Vagina (tissue), 2 donors: ENCODE measurements around the gene HIRA. TPM values are rescaled to one million over a fixed set of nuclear protein-coding genes. Genes with fewer than 3 reads are reported as not detected.
A peak's percentile ranks its signal among the peaks of the same experiment; 100 is the strongest.
"Not testable (repeated sequence)": the region's sequence is repeated elsewhere in the genome, so short reads cannot be mapped to it uniquely, and the experiment has no call there.

Source experiments
- DNase-seq, 2 donors: peaks; one replicate each; pipeline ENCODE4 v3.0.0-alpha.2; 2017; ENCODE audit errors: extremely low spot score in 2 of 2
- H3K27ac ChIP-seq: fragments of 200-600 bp; sonication (generic); one replicate; pipeline ENCODE4 v1.5.1; 2019
- H3K27me3 ChIP-seq: fragments of 200-600 bp; sonication (generic); one replicate; pipeline ENCODE4 v1.5.1; 2019
- H3K36me3 ChIP-seq, 2 donors: fragments of 200-600 bp; sonication (generic); one replicate each; pipeline ENCODE4 v1.5.1; 2017 to 2019
- H3K4me1 ChIP-seq: fragments of 200-600 bp; sonication (generic); one replicate; pipeline ENCODE4 v1.5.1; 2019
- H3K4me3 ChIP-seq, 2 donors: fragments of 200-600 bp; sonication (generic); 1 replicate in 1 of 2; 2 replicates in 1 of 2; pipeline ENCODE4 v1.5.1; 2016 to 2019
- H3K9me3 ChIP-seq: fragments of 200-600 bp; sonication (generic); one replicate; pipeline ENCODE4 v1.5.1; 2019
- CTCF ChIP-seq, 3 experiments: fragments of 450-650 bp in 2 of 3; fragments of 200-600 bp in 1 of 3; sonication (generic) in 1 of 3; IDR thresholded peaks; one replicate each; pipeline ENCODE4 v1.5.1; 2017 to 2019; ENCODE audit warnings: antibody characterized with exemption in 3 of 3, mild to moderate bottlenecking in 2 of 3, moderate library complexity in 2 of 3
- POLR2A ChIP-seq, 2 donors: fragments of 450-650 bp; IDR thresholded peaks; one replicate each; pipeline ENCODE4 v1.6.1; 2017; ENCODE audit warnings: antibody characterized with exemption in 2 of 2, mild to moderate bottlenecking in 2 of 2, moderate library complexity in 2 of 2
- POLR2AphosphoS5 ChIP-seq, 2 donors: sonication (generic); formaldehyde crosslinking; IDR thresholded peaks; one replicate each; pipeline ENCODE4 v1.9.0; 2017; ENCODE audit warnings: antibody characterized with exemption in 2 of 2, mild to moderate bottlenecking in 2 of 2, low read depth in 1 of 2; ENCODE audit not compliant: insufficient read depth in 1 of 2
- intact Hi-C: fragments of 100-400 bp; cut with DNase I; formaldehyde crosslinking; loops from one replicate; pipeline ENCODE4 v1.15.1; 2023
- total RNA-seq: library from RNA; depleted of rRNA; stranded (reverse); fragments of >200 nt; gene quantifications from one replicate; pipeline ENCODE4 v1.2.3, GENCODE V29; 2016

Gene HIRA
- total RNA-seq, 1 donor from 2014 or later, result 13.5 TPM

DNA sequence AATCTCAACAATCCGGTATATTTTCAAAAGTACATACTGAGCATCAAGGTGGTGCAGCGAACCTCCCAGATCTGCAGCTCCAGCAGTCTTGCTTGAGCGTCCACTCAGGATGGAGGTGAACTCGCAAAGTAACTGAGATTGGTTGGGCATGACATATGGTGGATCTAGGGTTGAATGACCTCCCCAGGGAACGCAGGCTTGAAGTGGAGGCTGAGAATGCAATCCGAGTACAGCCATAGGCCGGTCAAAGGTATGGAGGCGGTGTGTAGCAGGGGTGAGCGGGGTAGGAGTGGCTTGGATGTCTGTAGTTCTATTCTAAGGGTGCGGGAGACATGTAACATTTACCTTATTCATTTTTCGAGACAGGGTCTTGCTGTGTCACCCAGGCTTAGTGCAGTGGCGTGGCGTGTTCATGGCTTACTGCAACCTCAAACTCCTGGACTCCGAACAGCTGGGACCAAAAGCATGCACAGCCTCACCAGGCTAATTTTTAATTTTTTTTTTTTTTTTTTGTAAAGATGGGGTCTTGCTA lies 16.6 kb upstream of the HIRA start:
- intact Hi-C loops, result no loop called here
- H3K27ac ChIP-seq, result peak overlapping the region; percentile 81
- peak overlapping the region; percentile 70 to 88 for H3K4me3 ChIP-seq
- no peaks in the 10 kb centered on the region for H3K9me3 ChIP-seq
- peaks cover 28% of the 10 kb centered on the region for H3K4me1 ChIP-seq
- no peak for DNase-seq
- H3K27me3 ChIP-seq, result no peaks in the 10 kb centered on the region
- peaks cover 0 to 35% of the 10 kb centered on the region in 2 donors for H3K36me3 ChIP-seq
- no peak for TF ChIP-seq POLR2A (IDR thresholded peaks at IDR 0.05)
- TF ChIP-seq POLR2AphosphoS5 (IDR thresholded peaks at IDR 0.05; ENCODE audit: insufficient read depth in 1 of 2, low read depth in 1 of 2), result no peak
- no peak for TF ChIP-seq CTCF (IDR thresholded peaks at IDR 0.05)

GRCh38 chr22:19447330-19448075 lies 16.0 kb upstream of the HIRA start, which contains the start of gene C22orf39:
Gene C22orf39, minus strand, starts transcription at chr22:19447711. Its CDS starts 23 bp downstream, at chr22:19447688.
- intact Hi-C loops, result no loop called here
- Histone ChIP-seq H3K9me3 (no peaks in the 10 kb centered on the region), H3K27me3 (no peaks in the 10 kb centered on the region), H3K4me3 (peak within 1 kb of the TSS; percentile 70 to 88), H3K36me3 (peaks cover 0 to 29% of the 10 kb centered on the region in 2 donors), H3K4me1 (peaks cover 28% of the 10 kb centered on the region), H3K27ac (peak within 1 kb of the TSS; percentile 81)
- DNase-seq, result peak in 1 of 2 donors; percentile 96
- no peak for TF ChIP-seq CTCF (IDR thresholded peaks at IDR 0.05)
- peak; percentile 74 to 83 for TF ChIP-seq POLR2AphosphoS5 (IDR thresholded peaks at IDR 0.05; ENCODE audit: insufficient read depth in 1 of 2, low read depth in 1 of 2)
- TF ChIP-seq POLR2A (IDR thresholded peaks at IDR 0.05), result peak in 1 of 2 donors; percentile 62

- intact Hi-C loops, result no loop called here
- DNase-seq, result no peak
- peak overlapping the region; percentile 70 to 88 for H3K4me3 ChIP-seq
- no peaks in the 10 kb centered on the region for H3K9me3 ChIP-seq
- peaks cover 0 to 27% of the 10 kb centered on the region in 2 donors for H3K36me3 ChIP-seq
- peaks cover 28% of the 10 kb centered on the region for H3K4me1 ChIP-seq
- TF ChIP-seq CTCF (IDR thresholded peaks at IDR 0.05) (no peak), POLR2A (IDR thresholded peaks at IDR 0.05) (no peak), POLR2AphosphoS5 (IDR thresholded peaks at IDR 0.05; ENCODE audit: insufficient read depth in 1 of 2, low read depth in 1 of 2) (no peak)
- H3K27me3 ChIP-seq, result no peaks in the 10 kb centered on the region
- H3K27ac ChIP-seq, result peak overlapping the region; percentile 81
These were observed 15.2 kb upstream of the HIRA start for GRCh38 chr22:19446603-19447329.

DNA sequence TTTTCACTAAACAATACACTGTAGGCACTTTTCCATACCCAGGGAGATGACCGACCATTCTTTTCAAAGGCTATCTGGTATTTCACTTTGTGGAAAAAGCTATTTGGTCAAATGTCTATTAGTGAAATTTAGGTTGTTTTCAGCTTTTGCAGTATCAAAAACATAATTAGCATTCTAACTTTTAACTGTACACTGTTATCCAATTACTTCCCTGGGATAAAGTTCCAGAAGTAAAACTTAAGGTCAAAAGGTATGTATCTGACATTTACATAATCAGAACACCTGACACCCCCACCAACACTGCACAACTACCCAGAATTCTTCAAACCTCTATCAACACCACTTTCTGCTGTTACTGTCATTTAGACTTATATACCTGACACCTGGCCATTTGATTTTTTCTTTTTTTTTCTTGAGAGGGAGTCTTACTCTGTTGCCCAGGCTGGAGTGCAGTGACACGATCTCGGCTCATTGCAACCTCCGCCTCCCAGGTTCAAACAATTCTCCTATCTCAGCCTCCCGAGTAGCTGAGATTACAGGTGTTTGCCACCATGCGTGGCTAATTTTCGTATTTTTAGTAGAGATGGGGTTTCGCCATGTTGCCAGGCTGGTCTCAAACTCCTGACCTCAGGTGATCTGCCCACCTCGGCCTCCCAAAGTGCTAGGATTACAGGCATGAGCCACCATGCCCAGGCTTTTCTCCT lies 13.9 kb upstream of the HIRA start:
- H3K4me3 ChIP-seq, H3K9me3 ChIP-seq, DNase-seq, H3K27ac ChIP-seq, intact Hi-C loops, H3K27me3 ChIP-seq: not testable (repeated sequence)
- peaks cover 28% of the 10 kb centered on the region for H3K4me1 ChIP-seq
- peaks cover 0 to 17% of the 10 kb centered on the region in 2 donors for H3K36me3 ChIP-seq

- Histone ChIP-seq H3K36me3 (peaks cover 0 to 16% of the 10 kb centered on the region in 2 donors), H3K4me3 (no peak overlapping the region), H3K27me3 (no peaks in the 10 kb centered on the region), H3K4me1 (peaks cover 25% of the 10 kb centered on the region), H3K9me3 (no peaks in the 10 kb centered on the region), H3K27ac (no peak overlapping the region)
- no peak for TF ChIP-seq CTCF (IDR thresholded peaks at IDR 0.05)
- no peak for TF ChIP-seq POLR2AphosphoS5 (IDR thresholded peaks at IDR 0.05; ENCODE audit: insufficient read depth in 1 of 2, low read depth in 1 of 2)
- no peak for TF ChIP-seq POLR2A (IDR thresholded peaks at IDR 0.05)
- intact Hi-C loops, result no loop called here
- DNase-seq, result no peak
These were observed 12.1 kb upstream of the HIRA start for GRCh38 chr22:19443544-19444211.
